B cell (primary cell): Measurements from ENCODE around the gene EPM2AIP1. TPM values are rescaled to one million over a fixed set of nuclear protein-coding genes. Genes with fewer than 3 reads are reported as not detected.

Experiments
- ATAC-seq: fragments of 200-7000 bp; cut with Tn5 transposase; one replicate; pipeline ENCODE4 v1.10.0; 2021; ENCODE audit warnings: low read depth, mild to moderate bottlenecking, moderate number of reproducible peaks, moderate library complexity
- CTCF ChIA-PET: fragments of 350-600 bp; sonication (Branson Sonifier 250); formaldehyde crosslinking; loops from one replicate; lab custom pipeline; 2021; ENCODE audit warnings: antibody characterized with exemption, inconsistent platforms; lab: Charles Lee
- POLR2A ChIA-PET: fragments of 350-600 bp; sonication (Branson Sonifier 250); formaldehyde crosslinking; loops from one replicate; lab custom pipeline; 2021; ENCODE audit warnings: antibody characterized with exemption; lab: Charles Lee
- DNase-seq: peaks from one replicate; pipeline ENCODE4 v3.0.0; 2013
- H2AFZ ChIP-seq: 2 replicates; pipeline ENCODE4 v1.6.1; 2012; ENCODE audit warnings: mild to moderate bottlenecking, low read depth, low read length; ENCODE audit not compliant: insufficient read depth, poor library complexity, severe bottlenecking
- H3K27ac ChIP-seq, 2 donors: 1 replicate in 1 of 2; 2 replicates in 1 of 2; pipeline ENCODE4 v1.5.1; 2012 to 2013; ENCODE audit warnings: low read length in 2 of 2, mild to moderate bottlenecking in 2 of 2, moderate library complexity in 1 of 2
- H3K27me3 ChIP-seq, 4 experiments: fragments of 200-600 bp in 1 of 4; sonication (generic) in 1 of 4; replicated peaks in 1 of 4; 1 replicate in 2 of 4; 2 replicates in 2 of 4; pipeline versions ENCODE4 v1.6.1 to v1.7.0; 2013 to 2016; ENCODE audit warnings: low read length in 3 of 4, mild to moderate bottlenecking in 2 of 4, mixed read lengths in 1 of 4, moderate library complexity in 1 of 4; ENCODE audit not compliant: insufficient read depth in 4 of 4, control insufficient read depth in 3 of 4; ENCODE audit errors: control extremely low read depth in 1 of 4
- H3K36me3 ChIP-seq, 2 experiments: replicated peaks in 1 of 2; 1 replicate in 1 of 2; 2 replicates in 1 of 2; pipeline versions ENCODE4 v1.6.1 to v1.7.1; 2013; ENCODE audit warnings: low read length in 1 of 2; ENCODE audit not compliant: insufficient read depth in 2 of 2, control insufficient read depth in 1 of 2; ENCODE audit errors: control extremely low read depth in 1 of 2, extremely low read depth in 1 of 2
- H3K4me1 ChIP-seq, 2 donors: fragments of 200-600 bp in 1 of 2; sonication (generic) in 1 of 2; 1 replicate in 1 of 2; 2 replicates in 1 of 2; pipeline versions ENCODE4 v1.5.1 to v1.6.1; 2013 to 2017; ENCODE audit warnings: low read length in 2 of 2; ENCODE audit not compliant: control insufficient read depth in 2 of 2, insufficient read depth in 2 of 2
- H3K4me2 ChIP-seq: replicated peaks from 2 replicates; pipeline ENCODE3; 2012; ENCODE audit warnings: mild to moderate bottlenecking, low read depth, low read length; ENCODE audit not compliant: poor library complexity, severe bottlenecking
- H3K4me3 ChIP-seq, 5 experiments: fragments of 200-600 bp in 1 of 5; sonication (generic) in 1 of 5; 1 replicate in 3 of 5; 2 replicates in 2 of 5; pipeline versions ENCODE4 v1.5.1 to v1.7.0; 2011 to 2016; ENCODE audit warnings: low read length in 4 of 5, mild to moderate bottlenecking in 4 of 5, low read depth in 2 of 5, control low read depth in 1 of 5, moderate library complexity in 1 of 5; ENCODE audit not compliant: insufficient read depth in 1 of 5; ENCODE audit errors: control extremely low read depth in 1 of 5, extremely low read depth in 1 of 5
- H3K79me2 ChIP-seq: fragments of 200-600 bp; sonication (generic); one replicate; pipeline ENCODE4 v1.6.0; 2016; ENCODE audit warnings: low read length; ENCODE audit not compliant: control insufficient read depth, insufficient read depth
- H3K9ac ChIP-seq: fragments of 200-600 bp; sonication (generic); 2 replicates; pipeline ENCODE4 v1.6.1; 2017; ENCODE audit warnings: mild to moderate bottlenecking, low read length, moderate library complexity
- H3K9me3 ChIP-seq, 3 donors: one replicate each; pipeline versions ENCODE4 v1.6.1 to v1.7.1; 2013; ENCODE audit warnings: low read length in 2 of 3; ENCODE audit not compliant: control insufficient read depth in 2 of 3, insufficient read depth in 1 of 3; ENCODE audit errors: control extremely low read depth in 1 of 3
- H4K20me1 ChIP-seq: 2 replicates; pipeline ENCODE4 v1.6.0; 2012; ENCODE audit warnings: mild to moderate bottlenecking, low read length; ENCODE audit not compliant: insufficient read depth, control insufficient read depth, poor library complexity, severe bottlenecking
- H3K27ac Mint-ChIP-seq: one replicate; pipeline ENCODE4 v1.8.0; 2021; ENCODE audit warnings: mixed read lengths
- H3K27me3 Mint-ChIP-seq: one replicate; pipeline ENCODE4 v1.8.0; 2021; ENCODE audit warnings: mixed read lengths
- H3K4me1 Mint-ChIP-seq: one replicate; pipeline ENCODE4 v1.8.0; 2021; ENCODE audit warnings: mixed read lengths
- H3K4me3 Mint-ChIP-seq: one replicate; pipeline ENCODE4 v1.8.0; 2021; ENCODE audit warnings: mixed read lengths
- H3K9me3 Mint-ChIP-seq: one replicate; pipeline ENCODE4 v1.8.0; 2022; ENCODE audit warnings: mixed read lengths; ENCODE audit not compliant: insufficient read depth
- CTCF ChIP-seq: fragments of 200-600 bp; IDR thresholded peaks from one replicate; pipeline ENCODE4 v1.8.0; 2022; ENCODE audit warnings: antibody characterized with exemption, mild to moderate bottlenecking
- EZH2 ChIP-seq: IDR thresholded peaks from 2 replicates; pipeline ENCODE4 v1.6.1; 2012; ENCODE audit warnings: borderline replicate concordance, low read depth, mild to moderate bottlenecking, moderate library complexity, low read length; ENCODE audit not compliant: insufficient read depth, poor library complexity, severe bottlenecking
- WGBS: methylation state at CpG from one replicate; pipeline ENCODE4 v1.1.5; 2013; ENCODE audit warnings: missing lambda C conversion rate; ENCODE audit not compliant: insufficient coverage; 5-methylcytosine and 5-hydroxymethylcytosine counted together
- intact Hi-C: fragments of 100-400 bp; cut with micrococcal nuclease; formaldehyde crosslinking; loops from one replicate; pipeline ENCODE4 v1.10.0; 2022
- polyA plus RNA-seq: library from polyadenylated mRNA; depleted of rRNA; stranded (reverse); fragments of >200 nt; gene quantifications from 2 replicates; pipeline ENCODE4 v1.2.3, GENCODE V29; 2012
- small RNA-seq: library from RNA; depleted of rRNA; stranded (forward); fragments of <200 nt; gene quantifications from one replicate; pipeline ENCODE3, GENCODE V24; 2012; ENCODE audit warnings: low replicate concordance, low read depth; ENCODE audit not compliant: insufficient read length
- total RNA-seq, 2 donors: library from RNA; stranded (reverse); fragments of 120-200 nt in 1 of 2; gene quantifications; 1 replicate in 1 of 2; 2 replicates in 1 of 2; pipeline versions ENCODE4 v1.2.3 to v1.2.4, GENCODE V29; 2013 to 2022

Gene EPM2AIP1
- total and polyA plus RNA-seq, 2 donors (not counting 1 experiment from before 2014, with no cell fraction given), result 13.5 to 42.4 TPM

- Histone ChIP-seq H3K79me2 (peaks cover 37% of the 10 kb centered on the region), H3K9me3 (peaks cover 0 to 5% (median 0%) of the 10 kb centered on the region in 3 donors), H3K27me3 (no peaks in the 10 kb centered on the region), H2AFZ (no peak overlapping the region), H3K27ac (no peak overlapping the region), H3K9ac (no peak overlapping the region), H4K20me1 (no peaks in the 10 kb centered on the region), H3K4me2 (no peak overlapping the region), H3K4me1 (peaks cover 6 to 14% of the 10 kb centered on the region in 2 donors), H3K4me3 (no peak overlapping the region), H3K36me3 (no peaks in the 10 kb centered on the region)
- no CpG with 5 or more reads among the region's 2 CpGs for WGBS
- ChIA-PET CTCF (interaction anchor here (0.9 to 2.2 kb wide), 2 partner anchors 14 to 18 kb away, joined by 3 to 6 read pairs; no protein-coding TSS in a partner anchor), POLR2A (no interaction called here)
- H3K4me3 Mint-ChIP-seq, result no peak overlapping the region
- DNase-seq (no peak), ATAC-seq (no peak)
- no peak overlapping the region for H3K27ac Mint-ChIP-seq
- no peaks in the 10 kb centered on the region for H3K27me3 Mint-ChIP-seq
- peaks cover 16% of the 10 kb centered on the region for H3K4me1 Mint-ChIP-seq
- intact Hi-C loops, result no loop called here
- H3K9me3 Mint-ChIP-seq, result no peaks in the 10 kb centered on the region
- TF ChIP-seq EZH2 (no peak), CTCF (no peak)
Measured at GRCh38 chr3:36941162-36941561, 51.8 kb downstream of the EPM2AIP1 start.

GRCh38 chr3:36937492-36937891 is 55.4 kb downstream of the EPM2AIP1 start:
- H3K9me3 Mint-ChIP-seq, result no peaks in the 10 kb centered on the region

More at GRCh38 chr3:36937492-36937891, 55.4 kb downstream of the EPM2AIP1 start:
- no peaks in the 10 kb centered on the region for H3K36me3 ChIP-seq
- ChIA-PET CTCF (no interaction called here), POLR2A (no interaction called here)
- Mint-ChIP-seq H3K27ac (no peak overlapping the region), H3K4me3 (no peak overlapping the region), H3K4me1 (peaks cover 1% of the 10 kb centered on the region), H3K27me3 (no peaks in the 10 kb centered on the region)
- DNase-seq (no peak), ATAC-seq (no peak)
- no peak overlapping the region for H3K4me2 ChIP-seq
- H3K9me3 ChIP-seq, result no peaks in the 10 kb centered on the region
- 100% methylated on average over 1 of the region's 1 CpG for WGBS
- no peaks in the 10 kb centered on the region for H3K4me1 ChIP-seq
- H3K9ac ChIP-seq, result no peak overlapping the region
- TF ChIP-seq EZH2, result no peak
- no peak for TF ChIP-seq CTCF
- peaks cover 29% of the 10 kb centered on the region for H3K79me2 ChIP-seq
- intact Hi-C loops, result no loop called here
- H4K20me1 ChIP-seq, result no peaks in the 10 kb centered on the region
- H2AFZ ChIP-seq, result no peak overlapping the region
- no peaks in the 10 kb centered on the region for H3K27me3 ChIP-seq
- H3K4me3 ChIP-seq, result no peak overlapping the region
- H3K27ac ChIP-seq, result no peak overlapping the region

Small RNAs within 50 kb of the gene (small RNA-seq; reads per million reads assigned to genes)
- not detected for gene RNU6ATAC4P

Other genes starting within 250 kb of the EPM2AIP1 start
- gene DCLK3, start 228.6 kb downstream of the EPM2AIP1 start, total RNA-seq, result not detected in 2 replicates
- 0.01 TPM in 1 of 2 replicates, not detected in the other for gene DCLK3, start 228.6 kb downstream of the EPM2AIP1 start, polyA plus RNA-seq
- gene TRANK1, start 48.1 kb downstream of the EPM2AIP1 start, total RNA-seq, result 147 and 175 TPM in 2 replicates
- gene TRANK1, start 48.1 kb downstream of the EPM2AIP1 start, polyA plus RNA-seq, result 20.8 and 31.5 TPM in 2 replicates
- 38.5 and 46.3 TPM in 2 replicates for gene MLH1, start 387 bp upstream of the EPM2AIP1 start, total RNA-seq
- gene MLH1, start 387 bp upstream of the EPM2AIP1 start, polyA plus RNA-seq, result 22.4 and 26.1 TPM in 2 replicates
- 38.4 and 49.2 TPM in 2 replicates for gene LRRFIP2, start 181.5 kb upstream of the EPM2AIP1 start, total RNA-seq
- gene LRRFIP2, start 181.5 kb upstream of the EPM2AIP1 start, polyA plus RNA-seq, result 8.6 and 15.0 TPM in 2 replicates